Skeletal muscle satellite cell (primary cell): Measurements from ENCODE around the gene NIPAL3.
A peak's percentile ranks its signal among the peaks of the same experiment; 100 is the strongest.

ENCODE experiments used
- H3K27me3 ChIP-seq: 2 replicates; pipeline ENCODE4 v1.7.0; 2013; ENCODE audit warnings: low read length; ENCODE audit not compliant: control insufficient read depth, insufficient read depth
- H3K36me3 ChIP-seq: 2 replicates; pipeline ENCODE4 v1.7.0; 2013; ENCODE audit warnings: mild to moderate bottlenecking, control low read depth, low read length; ENCODE audit not compliant: insufficient read depth
- H3K4me1 ChIP-seq: 2 replicates; pipeline ENCODE4 v1.7.0; 2013; ENCODE audit warnings: low read length; ENCODE audit not compliant: control insufficient read depth, insufficient read depth
- H3K4me2 ChIP-seq: 2 replicates; pipeline ENCODE4 v1.7.0; 2013; ENCODE audit warnings: mild to moderate bottlenecking, low read length
- H3K4me3 ChIP-seq: 2 replicates; pipeline ENCODE4 v1.7.0; 2013; ENCODE audit warnings: low read length
- H3K9ac ChIP-seq: 2 replicates; pipeline ENCODE4 v1.7.0; 2013; ENCODE audit warnings: mild to moderate bottlenecking, low read depth, low read length, moderate library complexity
- H3K9me3 ChIP-seq: replicated peaks from 2 replicates; pipeline ENCODE4 v1.7.0; 2013; ENCODE audit warnings: mild to moderate bottlenecking, control low read depth, low read length

The NIPAL3 gene

DNA sequence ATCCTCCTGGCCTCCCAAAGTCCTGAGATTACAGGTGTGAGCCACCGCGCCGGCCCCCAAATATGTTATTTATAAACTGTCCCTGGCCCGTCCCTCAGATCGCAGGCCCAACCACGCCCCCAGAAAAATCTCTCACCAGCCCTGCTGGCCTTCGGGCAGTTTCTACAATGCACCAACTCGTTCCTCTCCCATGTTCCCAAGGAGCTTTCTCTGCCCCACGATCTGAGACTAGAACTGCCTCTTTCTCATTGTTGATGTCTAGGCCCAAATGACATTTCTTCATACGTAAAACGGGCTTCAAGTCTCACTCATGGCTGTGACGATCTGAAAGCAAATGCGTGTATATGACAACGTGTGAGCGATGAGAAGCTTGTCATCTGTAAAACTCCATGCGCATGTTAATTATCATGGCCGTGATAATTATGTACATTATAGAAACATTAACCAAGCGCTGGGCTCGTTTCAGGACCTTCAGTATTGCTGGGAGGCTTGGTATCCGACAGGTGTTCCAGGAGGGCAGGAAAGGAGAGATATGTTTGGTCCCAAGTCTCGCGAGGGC, 748 bp upstream of the NIPAL3 start:
- no peaks in the 10 kb centered on the region for H3K36me3 ChIP-seq
- peak overlapping the region; percentile 81 for H3K4me3 ChIP-seq
- H3K4me1 ChIP-seq = peaks cover 63% of the 10 kb centered on the region
- no peak overlapping the region for H3K9ac ChIP-seq
- H3K27me3 ChIP-seq = no peaks in the 10 kb centered on the region
- no peaks in the 10 kb centered on the region for H3K9me3 ChIP-seq
- peak overlapping the region; percentile 93 for H3K4me2 ChIP-seq

- Histone ChIP-seq H3K4me3 (peak overlapping the region; percentile 81), H3K9me3 (no peaks in the 10 kb centered on the region), H3K9ac (peak overlapping the region; percentile 76), H3K4me1 (peaks cover 60% of the 10 kb centered on the region), H3K27me3 (no peaks in the 10 kb centered on the region), H3K4me2 (peak overlapping the region; percentile 93), H3K36me3 (no peaks in the 10 kb centered on the region)
Measured at GRCh38 chr1:24415910-24416665, 486 bp downstream of the NIPAL3 start.

DNA sequence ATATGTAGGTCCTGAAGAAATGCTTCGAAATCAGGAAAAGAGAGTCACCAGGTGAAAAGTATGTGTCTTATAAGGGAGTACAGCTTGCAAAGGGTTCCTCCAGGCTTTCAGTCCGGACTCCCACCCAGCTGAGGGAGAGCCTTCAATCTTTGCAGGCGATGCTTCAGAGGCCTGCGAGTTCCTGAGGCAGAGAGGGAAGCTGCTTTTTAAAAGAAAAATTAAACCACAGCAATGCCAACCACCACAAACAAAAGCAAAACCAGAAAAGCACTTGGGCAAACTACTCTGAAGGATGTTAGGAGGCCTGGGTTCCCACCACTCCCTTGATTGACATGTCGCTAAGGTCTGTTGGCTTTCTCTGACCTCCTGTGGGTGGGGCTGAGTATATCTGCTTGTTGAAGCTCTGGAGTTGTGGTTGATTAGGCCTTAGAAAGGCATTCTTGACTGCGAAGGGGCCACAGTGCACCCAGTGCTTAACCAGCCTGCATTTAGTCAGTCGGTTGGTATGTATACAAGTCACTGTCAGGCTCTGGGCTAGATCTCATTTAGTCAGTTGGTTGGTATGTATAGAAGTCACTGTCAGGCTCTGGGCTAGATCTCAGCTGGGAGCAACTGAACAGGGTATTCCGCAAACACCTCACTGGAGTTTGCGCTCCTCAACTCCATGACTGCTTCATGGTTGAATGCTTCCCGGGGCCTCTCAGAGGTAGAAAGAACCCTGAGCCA, 1.2 kb downstream of the NIPAL3 start:
- peaks cover 54% of the 10 kb centered on the region for H3K4me1 ChIP-seq

DNA sequence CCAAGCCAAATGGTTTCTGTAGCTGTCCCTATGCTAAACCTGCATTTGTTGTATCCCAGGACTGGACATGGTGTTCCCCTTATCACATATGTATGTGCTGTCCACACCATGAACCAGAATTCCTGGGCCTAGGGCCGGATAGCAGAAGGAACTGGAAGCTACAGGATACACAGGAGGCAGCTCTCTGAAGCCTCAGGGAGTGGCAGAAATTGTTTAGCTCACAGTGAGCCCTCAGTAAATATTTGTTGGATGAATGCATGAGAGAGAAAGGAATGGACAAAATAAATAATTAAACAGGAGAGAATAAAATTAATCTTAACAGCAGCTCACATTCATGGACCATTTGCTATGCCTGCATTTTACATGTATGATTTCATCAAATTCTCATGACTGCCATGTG, 2.1 kb downstream of the NIPAL3 start:
- Histone ChIP-seq H3K4me3 (peak overlapping the region; percentile 22), H3K9ac (peak overlapping the region; percentile 66)

More for the DNA sequence above, 1.2 kb downstream of the NIPAL3 start:
- Histone ChIP-seq H3K27me3 (no peaks in the 10 kb centered on the region), H3K4me3 (peak overlapping the region; percentile 81), H3K4me2 (peak overlapping the region; percentile 93), H3K9me3 (no peaks in the 10 kb centered on the region), H3K9ac (peak overlapping the region; percentile 76), H3K36me3 (peaks cover 5% of the 10 kb centered on the region)

DNA sequence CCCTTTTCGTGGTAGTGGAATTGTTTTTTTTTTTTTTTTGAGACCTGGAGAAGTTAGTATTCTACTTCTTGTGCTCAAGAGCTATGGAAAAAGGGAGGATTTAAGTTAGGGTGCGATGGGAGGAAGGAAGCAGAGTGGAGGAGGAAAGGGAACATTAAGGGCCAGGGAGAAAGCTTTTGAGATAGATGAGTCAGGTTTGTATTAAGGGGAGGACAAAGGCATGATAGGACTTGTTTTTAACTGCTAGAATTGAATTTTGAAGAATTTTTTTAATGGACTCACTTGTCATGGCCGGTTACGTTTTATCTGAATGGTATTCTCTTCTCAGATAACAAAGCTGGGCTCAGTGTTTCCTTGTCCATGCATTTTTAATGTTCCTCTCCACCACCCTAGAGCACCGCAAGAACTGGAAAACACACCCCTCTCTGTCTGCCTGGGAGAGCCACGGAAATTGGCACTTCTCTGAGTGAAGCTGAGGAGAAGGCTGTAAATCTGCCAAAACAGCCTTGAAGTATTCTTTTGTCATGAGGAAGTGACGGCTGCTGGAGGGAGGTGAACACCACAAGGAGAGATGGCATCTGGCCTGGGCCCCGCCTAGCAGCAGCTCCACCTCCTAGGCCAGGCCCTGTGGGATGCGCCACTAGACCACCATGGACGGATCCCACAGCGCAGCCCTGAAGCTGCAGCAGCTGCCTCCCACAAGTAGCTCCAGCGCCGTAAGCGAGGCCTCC, 3.5 kb downstream of the NIPAL3 start:
- Histone ChIP-seq H3K27me3 (no peaks in the 10 kb centered on the region), H3K4me1 (peaks cover 35% of the 10 kb centered on the region), H3K4me3 (no peak overlapping the region), H3K9ac (peak overlapping the region; percentile 66), H3K36me3 (peaks cover 14% of the 10 kb centered on the region), H3K9me3 (no peaks in the 10 kb centered on the region), H3K4me2 (no peak overlapping the region)

More for the DNA sequence above, 2.1 kb downstream of the NIPAL3 start:
- Histone ChIP-seq H3K36me3 (peaks cover 14% of the 10 kb centered on the region), H3K4me2 (peak overlapping the region; percentile 93), H3K27me3 (no peaks in the 10 kb centered on the region), H3K4me1 (peaks cover 45% of the 10 kb centered on the region), H3K9me3 (no peaks in the 10 kb centered on the region)

DNA sequence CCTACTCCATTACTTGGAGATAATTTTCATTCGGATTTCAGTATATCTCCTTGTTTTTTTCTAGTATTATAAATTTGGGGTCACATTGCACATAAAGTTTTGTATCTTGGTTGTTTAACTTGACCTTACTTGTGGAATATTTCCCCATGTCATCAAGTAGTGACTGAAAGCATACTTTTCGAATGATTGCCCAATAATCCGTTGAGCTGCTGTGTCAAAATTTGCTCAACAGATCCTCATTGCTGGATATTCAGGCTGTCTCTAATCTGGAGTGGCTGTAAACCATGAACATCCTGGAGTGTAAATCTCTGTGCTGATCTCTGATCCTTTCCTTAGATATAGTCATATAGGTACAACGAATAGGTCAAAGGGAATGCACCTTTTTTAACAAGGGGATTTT, 4.9 kb downstream of the NIPAL3 start:
- Histone ChIP-seq H3K9me3 (no peaks in the 10 kb centered on the region), H3K9ac (no peak overlapping the region), H3K27me3 (no peaks in the 10 kb centered on the region), H3K4me1 (peaks cover 35% of the 10 kb centered on the region), H3K36me3 (peaks cover 14% of the 10 kb centered on the region), H3K4me2 (no peak overlapping the region), H3K4me3 (no peak overlapping the region)

GRCh38 chr1:24421502-24421901, 5.9 kb downstream of the NIPAL3 start:
- Histone ChIP-seq H3K9me3 (no peaks in the 10 kb centered on the region), H3K36me3 (peaks cover 14% of the 10 kb centered on the region), H3K27me3 (no peaks in the 10 kb centered on the region), H3K4me3 (no peak overlapping the region), H3K4me2 (no peak overlapping the region), H3K4me1 (peaks cover 29% of the 10 kb centered on the region), H3K9ac (no peak overlapping the region)

DNA sequence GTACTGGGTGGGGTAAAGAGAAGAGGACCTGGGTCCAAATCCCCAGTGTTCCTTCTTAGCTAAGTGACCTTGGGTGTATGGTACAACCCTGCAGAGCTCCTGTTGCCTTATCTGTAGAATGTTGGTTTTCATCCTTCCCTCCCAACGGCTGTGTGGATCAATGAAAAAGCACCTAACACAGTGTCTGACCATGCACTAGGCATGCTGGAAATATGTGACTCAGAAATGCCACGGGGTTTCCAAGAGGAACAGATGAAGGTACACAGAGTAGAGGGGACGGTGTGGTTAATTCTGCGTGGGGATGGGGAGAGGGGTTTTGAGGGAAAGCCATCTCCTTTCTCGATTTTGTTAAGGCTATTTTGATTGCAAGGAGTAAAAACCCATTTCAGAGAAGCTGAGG, 8.6 kb downstream of the NIPAL3 start:
- no peak overlapping the region for H3K4me3 ChIP-seq
- peaks cover 3% of the 10 kb centered on the region for H3K4me1 ChIP-seq
- peaks cover 14% of the 10 kb centered on the region for H3K36me3 ChIP-seq
- H3K9me3 ChIP-seq = no peaks in the 10 kb centered on the region
- no peak overlapping the region for H3K4me2 ChIP-seq
- no peaks in the 10 kb centered on the region for H3K27me3 ChIP-seq
- H3K9ac ChIP-seq = no peak overlapping the region

GRCh38 chr1:24424990-24425389, 9.4 kb downstream of the NIPAL3 start:
- Histone ChIP-seq H3K4me2 (no peak overlapping the region), H3K4me3 (no peak overlapping the region), H3K9ac (no peak overlapping the region), H3K9me3 (no peaks in the 10 kb centered on the region), H3K27me3 (no peaks in the 10 kb centered on the region), H3K36me3 (peaks cover 14% of the 10 kb centered on the region), H3K4me1 (no peaks in the 10 kb centered on the region)

- Histone ChIP-seq H3K9ac (no peak overlapping the region), H3K4me1 (no peaks in the 10 kb centered on the region), H3K27me3 (no peaks in the 10 kb centered on the region), H3K4me3 (no peak overlapping the region), H3K36me3 (peaks cover 14% of the 10 kb centered on the region), H3K4me2 (no peak overlapping the region), H3K9me3 (no peaks in the 10 kb centered on the region)
Measured at GRCh38 chr1:24425441-24425840, 9.8 kb downstream of the NIPAL3 start.

GRCh38 chr1:24425922-24426321, 10.3 kb downstream of the NIPAL3 start:
- Histone ChIP-seq H3K36me3 (peaks cover 14% of the 10 kb centered on the region), H3K4me2 (no peak overlapping the region)

More at GRCh38 chr1:24425922-24426321, 10.3 kb downstream of the NIPAL3 start:
- no peaks in the 10 kb centered on the region for H3K27me3 ChIP-seq
- no peaks in the 10 kb centered on the region for H3K9me3 ChIP-seq
- H3K4me3 ChIP-seq = no peak overlapping the region
- no peak overlapping the region for H3K9ac ChIP-seq
- H3K4me1 ChIP-seq = no peaks in the 10 kb centered on the region
